Right atrium auricular region (tissue), 2 donors: ENCODE data around the gene STARD7. TPM values are rescaled to one million over a fixed set of nuclear protein-coding genes. Genes with fewer than 3 reads are reported as not detected.

Experiments
- DNase-seq: peaks from one replicate; pipeline ENCODE4 v3.0.0-alpha.2; 2019; ENCODE audit warnings: low spot score
- H3K27ac ChIP-seq, 2 donors: fragments of 200-600 bp; sonication (generic); 1 replicate in 1 of 2; 2 replicates in 1 of 2; pipeline ENCODE4 v1.5.1; 2016 to 2019
- H3K27me3 ChIP-seq, 2 donors: fragments of 200-600 bp; sonication (generic); one replicate each; pipeline versions ENCODE4 v1.5.1 to v1.6.0; 2017 to 2019
- H3K36me3 ChIP-seq: fragments of 200-600 bp; sonication (generic); one replicate; pipeline ENCODE4 v1.5.1; 2016
- H3K4me1 ChIP-seq, 2 donors: fragments of 200-600 bp; sonication (generic); one replicate each; pipeline versions ENCODE4 v1.5.1 to v1.6.0; 2017 to 2019
- H3K4me3 ChIP-seq, 2 donors: fragments of 200-600 bp; sonication (generic); 1 replicate in 1 of 2; 2 replicates in 1 of 2; pipeline ENCODE4 v1.5.1; 2017 to 2019; ENCODE audit warnings: mild to moderate bottlenecking in 1 of 2, moderate library complexity in 1 of 2
- H3K9me3 ChIP-seq, 2 donors: fragments of 200-600 bp; sonication (generic); one replicate each; pipeline ENCODE4 v1.5.1; 2019
- total RNA-seq, 2 donors: library from RNA; depleted of rRNA; stranded (reverse); fragments of >200 nt; gene quantifications; one replicate each; pipeline ENCODE4 v1.1.0, GENCODE V29; 2016
- TF ChIP-seq, protein P1 (sequence below), 2 donors: fragments of 200-600 bp; sonication (generic); IDR thresholded peaks; one replicate each; pipeline ENCODE4 v1.5.1; 2019; ENCODE audit warnings: antibody characterized with exemption in 2 of 2

The STARD7 gene
- total RNA-seq, 2 donors from 2014 or later: 128 to 163 TPM

- Histone ChIP-seq H3K9me3 (no peaks in the 10 kb centered on the region), H3K36me3 (no peaks in the 10 kb centered on the region), H3K27ac (no peak overlapping the region), H3K4me1 (no peaks in the 10 kb centered on the region), H3K27me3 (no peaks in the 10 kb centered on the region), H3K4me3 (no peak overlapping the region)
- TF ChIP-seq, protein P1, sequence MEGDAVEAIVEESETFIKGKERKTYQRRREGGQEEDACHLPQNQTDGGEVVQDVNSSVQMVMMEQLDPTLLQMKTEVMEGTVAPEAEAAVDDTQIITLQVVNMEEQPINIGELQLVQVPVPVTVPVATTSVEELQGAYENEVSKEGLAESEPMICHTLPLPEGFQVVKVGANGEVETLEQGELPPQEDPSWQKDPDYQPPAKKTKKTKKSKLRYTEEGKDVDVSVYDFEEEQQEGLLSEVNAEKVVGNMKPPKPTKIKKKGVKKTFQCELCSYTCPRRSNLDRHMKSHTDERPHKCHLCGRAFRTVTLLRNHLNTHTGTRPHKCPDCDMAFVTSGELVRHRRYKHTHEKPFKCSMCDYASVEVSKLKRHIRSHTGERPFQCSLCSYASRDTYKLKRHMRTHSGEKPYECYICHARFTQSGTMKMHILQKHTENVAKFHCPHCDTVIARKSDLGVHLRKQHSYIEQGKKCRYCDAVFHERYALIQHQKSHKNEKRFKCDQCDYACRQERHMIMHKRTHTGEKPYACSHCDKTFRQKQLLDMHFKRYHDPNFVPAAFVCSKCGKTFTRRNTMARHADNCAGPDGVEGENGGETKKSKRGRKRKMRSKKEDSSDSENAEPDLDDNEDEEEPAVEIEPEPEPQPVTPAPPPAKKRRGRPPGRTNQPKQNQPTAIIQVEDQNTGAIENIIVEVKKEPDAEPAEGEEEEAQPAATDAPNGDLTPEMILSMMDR (IDR thresholded peaks at IDR 0.05): no peak
- no peak for DNase-seq
Measured at GRCh38 chr2:96157649-96158553, 50.7 kb downstream of the STARD7 start.

- no peaks in the 10 kb centered on the region for H3K27me3 ChIP-seq
- no peak for DNase-seq
- no peaks in the 10 kb centered on the region for H3K4me1 ChIP-seq
- H3K9me3 ChIP-seq: no peaks in the 10 kb centered on the region
- H3K4me3 ChIP-seq: no peak overlapping the region
- H3K36me3 ChIP-seq: no peaks in the 10 kb centered on the region
- no peak overlapping the region for H3K27ac ChIP-seq
- TF ChIP-seq, protein P1 (IDR thresholded peaks at IDR 0.05): no peak
Measured at GRCh38 chr2:96156926-96157648, 51.5 kb downstream of the STARD7 start.

DNA sequence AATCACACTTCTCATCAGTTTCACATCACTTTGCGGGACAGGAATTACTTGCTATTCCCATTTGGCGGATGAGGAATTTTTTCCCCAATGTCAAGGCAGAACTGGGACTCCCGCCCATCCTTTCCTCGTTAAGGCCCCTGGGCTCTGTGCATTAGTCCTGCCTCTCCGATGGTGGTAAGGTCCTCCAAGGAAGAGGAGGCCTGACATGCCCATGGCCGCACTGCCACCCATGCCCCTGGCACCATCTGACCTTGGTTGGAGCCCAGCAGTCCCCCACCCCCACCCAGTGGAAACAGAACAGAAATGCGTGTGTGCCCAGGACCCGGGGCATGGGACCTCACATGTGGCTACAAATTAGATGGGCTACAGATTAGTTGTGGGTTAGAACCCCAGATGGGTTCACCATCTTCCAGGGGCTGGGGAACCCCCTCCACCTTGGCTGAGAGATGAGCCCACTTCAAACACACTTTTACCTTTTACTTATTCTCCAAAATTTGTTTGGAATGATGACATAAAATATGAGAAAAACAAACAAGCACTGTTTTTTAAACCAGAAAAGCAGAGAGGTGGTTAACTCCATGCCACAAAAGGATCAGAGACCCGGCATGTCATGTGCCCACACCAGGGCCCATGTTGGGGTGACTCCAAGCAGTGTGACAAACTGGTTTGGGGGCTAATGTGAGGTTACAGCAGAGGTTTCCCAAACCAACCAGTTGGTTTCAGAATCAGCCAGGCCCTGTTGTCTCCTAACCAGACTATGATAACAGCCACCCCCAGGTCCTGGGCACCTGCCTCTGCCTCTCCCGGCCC is 52.4 kb downstream of the STARD7 start:
- DNase-seq: no peak
- H3K27ac ChIP-seq: no peak overlapping the region
- TF ChIP-seq, protein P1 (IDR thresholded peaks at IDR 0.05): no peak
- H3K27me3 ChIP-seq: no peaks in the 10 kb centered on the region
- H3K36me3 ChIP-seq: no peaks in the 10 kb centered on the region
- no peaks in the 10 kb centered on the region for H3K9me3 ChIP-seq
- H3K4me3 ChIP-seq: no peak overlapping the region
- H3K4me1 ChIP-seq: no peaks in the 10 kb centered on the region

DNA sequence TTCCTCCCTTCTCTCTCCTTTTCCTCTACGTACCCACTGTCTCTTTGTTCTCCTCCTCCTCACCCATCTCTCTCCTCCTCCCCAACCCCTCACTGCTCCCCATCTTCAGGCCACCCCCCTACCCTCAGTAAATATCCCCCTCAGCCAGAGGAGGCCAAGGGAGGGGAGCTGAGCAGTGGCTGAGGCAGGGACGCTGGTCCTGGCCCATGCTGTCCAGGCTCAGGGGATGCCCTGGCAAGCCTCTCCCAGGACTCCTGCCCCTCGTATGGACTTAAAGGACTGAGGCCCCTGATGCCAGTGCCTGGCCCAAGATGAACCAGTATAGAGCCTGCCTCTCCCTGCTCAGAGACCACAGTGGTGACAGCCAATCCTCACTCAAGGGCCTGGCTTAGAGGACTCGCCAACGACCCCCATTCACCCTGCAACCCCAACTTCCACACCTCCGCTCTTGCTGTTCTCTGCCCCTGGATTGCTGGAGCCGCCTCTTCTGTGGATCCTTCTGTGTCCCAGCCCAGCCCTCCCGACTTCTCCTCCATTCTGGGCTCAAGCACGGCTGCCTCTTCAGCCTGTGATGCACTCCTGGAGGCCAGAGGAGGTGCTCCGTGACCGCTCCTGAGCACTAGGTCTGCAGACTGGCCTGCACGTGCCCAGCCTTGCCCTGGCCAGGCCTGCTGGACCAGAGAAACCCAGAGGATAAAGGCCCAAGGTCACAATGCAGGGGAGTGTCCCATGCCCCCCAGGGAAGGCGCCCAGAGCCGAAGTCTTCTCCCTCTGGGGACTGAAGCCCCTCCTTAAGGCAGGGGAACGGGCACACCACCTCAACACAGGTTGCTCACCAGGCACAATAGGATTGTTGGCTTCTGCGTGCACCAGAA is 53.9 kb downstream of the STARD7 start:
- no peak overlapping the region for H3K4me3 ChIP-seq
- TF ChIP-seq, protein P1 (IDR thresholded peaks at IDR 0.05): no peak
- DNase-seq: no peak
- no peak overlapping the region for H3K27ac ChIP-seq
- no peaks in the 10 kb centered on the region for H3K27me3 ChIP-seq
- H3K4me1 ChIP-seq: no peaks in the 10 kb centered on the region
- no peaks in the 10 kb centered on the region for H3K9me3 ChIP-seq
- H3K36me3 ChIP-seq: no peaks in the 10 kb centered on the region

GRCh38 chr2:96153991-96154431 is 54.6 kb downstream of the STARD7 start:
- no peak overlapping the region for H3K4me3 ChIP-seq
- H3K27ac ChIP-seq: no peak overlapping the region
- no peaks in the 10 kb centered on the region for H3K27me3 ChIP-seq
- no peak for DNase-seq
- no peaks in the 10 kb centered on the region for H3K9me3 ChIP-seq
- H3K36me3 ChIP-seq: no peaks in the 10 kb centered on the region
- no peaks in the 10 kb centered on the region for H3K4me1 ChIP-seq
- TF ChIP-seq, protein P1 (IDR thresholded peaks at IDR 0.05): no peak
